GM21529 (cell line): ENCODE results near the gene SMIM1.
"Not testable (repeated sequence)": the region's sequence is repeated elsewhere in the genome, so short reads cannot be mapped to it uniquely, and the experiment has no call there.

Experiments used
- ATAC-seq: cut with Tn5 transposase; IDR thresholded peaks from one replicate; pipeline ENCODE4 v1.9.1; 2021; ENCODE audit not compliant: unreplicated experiment

The SMIM1 gene

GRCh38 chr1:3736131-3736561 lies 36.4 kb upstream of the SMIM1 start:
- no peak for ATAC-seq

GRCh38 chr1:3736708-3737107 lies 35.8 kb upstream of the SMIM1 start:
- no peak for ATAC-seq

- no peak for ATAC-seq
Measured at GRCh38 chr1:3738943-3739342, 33.6 kb upstream of the SMIM1 start.

GRCh38 chr1:3740042-3740441 lies 32.5 kb upstream of the SMIM1 start:
- no peak for ATAC-seq

- ATAC-seq: no peak
Measured at GRCh38 chr1:3740752-3741151, 31.8 kb upstream of the SMIM1 start.

- no peak for ATAC-seq
Measured at GRCh38 chr1:3741566-3742438, 30.7 kb upstream of the SMIM1 start.

GRCh38 chr1:3742439-3743298 lies 29.9 kb upstream of the SMIM1 start:
- no peak for ATAC-seq

- ATAC-seq: no peak
Measured at GRCh38 chr1:3743421-3743820, 29.1 kb upstream of the SMIM1 start.

GRCh38 chr1:3743826-3744225 lies 28.7 kb upstream of the SMIM1 start:
- no peak for ATAC-seq

GRCh38 chr1:3744646-3745045 lies 27.9 kb upstream of the SMIM1 start:
- ATAC-seq: no peak

GRCh38 chr1:3745071-3745470 lies 27.5 kb upstream of the SMIM1 start:
- ATAC-seq: no peak

- ATAC-seq: no peak
Measured at GRCh38 chr1:3745590-3746381, 26.8 kb upstream of the SMIM1 start.

GRCh38 chr1:3746389-3746829 lies 26.1 kb upstream of the SMIM1 start:
- ATAC-seq: no peak

GRCh38 chr1:3746830-3747521 lies 25.6 kb upstream of the SMIM1 start:
- ATAC-seq: peak; percentile 86

GRCh38 chr1:3747522-3747848 lies 25.1 kb upstream of the SMIM1 start:
- no peak for ATAC-seq

- no peak for ATAC-seq
Measured at GRCh38 chr1:3747903-3748302, 24.6 kb upstream of the SMIM1 start.

- not testable (repeated sequence) for ATAC-seq
Measured at GRCh38 chr1:3748316-3748900, 24.1 kb upstream of the SMIM1 start.

- ATAC-seq: no peak
Measured at GRCh38 chr1:3749512-3749911, 23.0 kb upstream of the SMIM1 start.

- ATAC-seq: no peak
Measured at GRCh38 chr1:3750741-3751140, 21.8 kb upstream of the SMIM1 start.

GRCh38 chr1:3752400-3752945 lies 20.1 kb upstream of the SMIM1 start, which contains the start of gene CCDC27:
CCDC27 (plus strand) TSS chr1:3752450; CDS start chr1:3752482, 32 bp downstream.
- ATAC-seq: no peak
